ENCODE data around the gene BCR. TPM values are rescaled to one million over a fixed set of nuclear protein-coding genes. Genes with fewer than 3 reads are reported as not detected.

The BCR gene
- total and polyA plus RNA-seq, 2 of the 8 experiments (the other 6 are each of a cell fraction or from before 2014, with no cell fraction given), result 66.7 to 130 TPM

DNA sequence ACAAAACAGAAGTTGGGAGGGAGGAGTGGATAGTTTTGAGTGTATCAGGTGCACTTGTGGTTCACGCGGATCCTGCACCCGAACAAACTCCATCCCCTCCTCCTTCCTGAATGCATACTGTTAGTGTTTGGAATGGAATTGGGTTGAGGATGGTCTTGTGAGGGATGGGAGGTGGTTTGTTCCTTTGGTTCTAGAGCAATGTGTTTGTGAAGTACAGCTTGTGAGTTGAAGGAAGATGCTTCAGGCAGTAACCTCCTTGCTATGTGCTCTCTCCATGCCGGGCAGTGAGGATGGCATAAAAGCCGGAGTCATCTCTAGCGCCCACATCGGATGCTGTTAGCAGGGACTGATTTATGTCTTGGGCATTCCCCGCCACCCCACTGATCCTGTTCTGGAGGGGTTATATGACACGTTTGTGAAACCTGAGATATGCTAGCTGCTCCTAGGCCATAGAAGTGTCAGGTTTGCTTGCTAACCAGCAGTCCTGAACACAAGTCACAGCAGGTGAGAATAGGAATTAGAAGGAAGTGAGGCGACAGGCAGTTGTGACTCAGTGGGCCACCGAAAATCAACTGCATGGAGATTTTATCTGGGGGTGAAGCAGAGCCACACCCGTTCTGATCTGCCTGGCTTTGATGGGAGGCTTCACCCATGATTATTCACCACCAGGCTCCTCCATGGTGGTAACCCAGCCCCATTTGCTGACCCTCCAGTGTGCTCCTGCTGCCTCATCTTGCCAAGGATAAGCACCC lies 2.2 kb downstream of the BCR start:
- peak overlapping the region; percentile 65 to 88 (median 72) for H3K4me3 ChIP-seq (ENCODE audit: extremely low read depth in 1 of 4, insufficient read depth in 2 of 4, low read depth in 3 of 4, low read length in 4 of 4)
- H3K79me2 ChIP-seq (ENCODE audit: control insufficient read depth in 1 of 2, insufficient read depth in 2 of 2, low read length in 2 of 2), result peaks cover 49 to 65% of the 10 kb centered on the region in 2 experiments
- no peak overlapping the region for H3K23ac ChIP-seq (ENCODE audit: insufficient read length)
- no peak overlapping the region for H2BK120ac ChIP-seq (replicated peaks; ENCODE audit: low read depth, low read length)
- 21% methylated on average over 12 of the region's 12 CpGs; no CpG with 5 or more reads in 1 of the 2 experiments for WGBS, 2 experiments (ENCODE audit: extremely low coverage in 1 of 2, insufficient coverage in 1 of 2, insufficient read length in 1 of 2, insufficient replicate concordance in 2 of 2, low coverage in 1 of 2, low lambda C conversion rate in 2 of 2, missing lambda C conversion rate in 1 of 2)
- H3K4me1 ChIP-seq (replicated peaks in 1 of 4; ENCODE audit: control insufficient read depth in 3 of 4, insufficient read depth in 4 of 4, low read length in 3 of 4), result peaks cover 8 to 36% (median 21%) of the 10 kb centered on the region in 4 experiments
- H3K18ac ChIP-seq (ENCODE audit: extremely low read depth, low read length), result no peak overlapping the region
- H3K9me3 ChIP-seq (ENCODE audit: insufficient read depth in 2 of 2, low read depth in 1 of 2, low read length in 1 of 2), result no peaks in the 10 kb centered on the region
- no peak overlapping the region for H2BK5ac ChIP-seq (ENCODE audit: low read depth, low read length)
- DNase-seq (ENCODE audit: low read depth in 1 of 2, low spot score in 2 of 2) (no peak), FAIRE-seq (no peak)
- H4K20me1 ChIP-seq (replicated peaks in 1 of 2; ENCODE audit: control insufficient read depth in 1 of 2, insufficient read depth in 2 of 2, low read length in 2 of 2), result peaks cover 31 to 41% of the 10 kb centered on the region in 2 experiments
- ChIA-PET CTCF (ENCODE audit: partially characterized antibody) (interaction anchor here (1.1 to 24.3 kb wide), 8 partner anchors 7 to 106 kb away, joined by 3 to 358 read pairs (median 6); no protein-coding TSS in a partner anchor), POLR2A (ENCODE audit: partially characterized antibody) (interaction anchor here (1.4 to 6.0 kb wide), 7 partner anchors 11 to 96 kb away, joined by 3 to 34 read pairs (median 4); no protein-coding TSS in a partner anchor)
- peaks cover 20% of the 10 kb centered on the region for H3K23me2 ChIP-seq (ENCODE audit: low read depth, low read length)
- peaks cover 23% of the 10 kb centered on the region for H3K79me1 ChIP-seq (ENCODE audit: low read depth, low read length)
- peaks cover 0 to 6% (median 2%) of the 10 kb centered on the region in 4 experiments; a peak in 1 of 7 replicates for H3K27me3 ChIP-seq (replicated peaks in 1 of 4; ENCODE audit: control insufficient read depth in 3 of 4, extremely low read depth in 1 of 4, insufficient read depth in 3 of 4, low read length in 3 of 4)
- H3K9ac ChIP-seq (replicated peaks in 1 of 4; ENCODE audit: extremely low read depth in 1 of 4, low read depth in 3 of 4, low read length in 3 of 4), result peak overlapping the region in 2 of 4 experiments; percentile 6 to 41; a peak in 2 of 7 replicates
- no peak overlapping the region for H3K4ac ChIP-seq (replicated peaks; ENCODE audit: insufficient read length, low read depth, low read length)
- no peak overlapping the region for H2BK20ac ChIP-seq (ENCODE audit: low read length)
- no peak overlapping the region for H3K27ac ChIP-seq (ENCODE audit: low read depth, low read length)
- no peak overlapping the region for H4K8ac ChIP-seq (ENCODE audit: extremely low read depth, insufficient read depth, low read length)
- 0 out of 2 replicates have a peak overlapping the region, but pooled peaks have one; percentile 0 for H2AK5ac ChIP-seq (ENCODE audit: low read depth, low read length)
- H4K5ac ChIP-seq (ENCODE audit: insufficient read length, low read depth, low read length), result no peak overlapping the region
- H3K56ac ChIP-seq (replicated peaks; ENCODE audit: insufficient read length, low read depth, low read length), result no peak overlapping the region
- no peak overlapping the region for H2AFZ ChIP-seq (ENCODE audit: low read length)
- H2BK12ac ChIP-seq (ENCODE audit: low read depth, low read length), result no peak overlapping the region
- H4K91ac ChIP-seq (replicated peaks; ENCODE audit: insufficient read length, low read length), result no peak overlapping the region
- peak overlapping the region; percentile 85 to 95 for H3K4me2 ChIP-seq (ENCODE audit: insufficient read depth in 1 of 2, low read depth in 2 of 2, low read length in 2 of 2)
- H3K14ac ChIP-seq (ENCODE audit: insufficient read length), result no peak overlapping the region
- no peaks in the 10 kb centered on the region for H3K36me3 ChIP-seq (ENCODE audit: control insufficient read depth in 2 of 4, insufficient read depth in 4 of 4, low read length in 3 of 4)
- H2BK15ac ChIP-seq (ENCODE audit: low read length), result no peak overlapping the region
- TF ChIP-seq KDM5A (IDR thresholded peaks at IDR 0.05; ENCODE audit: low read length) (no peak), RFX5 (IDR thresholded peaks at IDR 0.05; ENCODE audit: borderline replicate concordance, low read depth, low read length) (no peak), RBBP5 (IDR thresholded peaks at IDR 0.05; ENCODE audit: borderline replicate concordance, low read depth, low read length) (peak; percentile 16; the same call in 1 of the 2 replicates), TAF7 (optimal IDR thresholded peaks at IDR 0.05; ENCODE audit: borderline replicate concordance, low read depth, low read length) (no peak), SIRT6 (IDR thresholded peaks at IDR 0.05; ENCODE audit: low read length) (no peak), JUND (IDR thresholded peaks at IDR 0.05; ENCODE audit: low read length) (no peak), TAF1 (IDR thresholded peaks at IDR 0.05; ENCODE audit: low read depth, low read length) (no peak), CHD1 (IDR thresholded peaks at IDR 0.05; ENCODE audit: low read depth, low read length) (no peak)
- TF ChIP-seq, protein P1, sequence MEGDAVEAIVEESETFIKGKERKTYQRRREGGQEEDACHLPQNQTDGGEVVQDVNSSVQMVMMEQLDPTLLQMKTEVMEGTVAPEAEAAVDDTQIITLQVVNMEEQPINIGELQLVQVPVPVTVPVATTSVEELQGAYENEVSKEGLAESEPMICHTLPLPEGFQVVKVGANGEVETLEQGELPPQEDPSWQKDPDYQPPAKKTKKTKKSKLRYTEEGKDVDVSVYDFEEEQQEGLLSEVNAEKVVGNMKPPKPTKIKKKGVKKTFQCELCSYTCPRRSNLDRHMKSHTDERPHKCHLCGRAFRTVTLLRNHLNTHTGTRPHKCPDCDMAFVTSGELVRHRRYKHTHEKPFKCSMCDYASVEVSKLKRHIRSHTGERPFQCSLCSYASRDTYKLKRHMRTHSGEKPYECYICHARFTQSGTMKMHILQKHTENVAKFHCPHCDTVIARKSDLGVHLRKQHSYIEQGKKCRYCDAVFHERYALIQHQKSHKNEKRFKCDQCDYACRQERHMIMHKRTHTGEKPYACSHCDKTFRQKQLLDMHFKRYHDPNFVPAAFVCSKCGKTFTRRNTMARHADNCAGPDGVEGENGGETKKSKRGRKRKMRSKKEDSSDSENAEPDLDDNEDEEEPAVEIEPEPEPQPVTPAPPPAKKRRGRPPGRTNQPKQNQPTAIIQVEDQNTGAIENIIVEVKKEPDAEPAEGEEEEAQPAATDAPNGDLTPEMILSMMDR (IDR thresholded peaks at IDR 0.05; ENCODE audit: control extremely low read depth in 1 of 3, insufficient read depth in 1 of 3, low read depth in 1 of 3, low read length in 3 of 3), result no peak

All from H1 (cell line).